Mesenchymal stem cell (in vitro differentiated cells and primary cell): ENCODE results near the gene EID1.
"Not testable (repeated sequence)": the region's sequence is repeated elsewhere in the genome, so short reads cannot be mapped to it uniquely, and the experiment has no call there.

Experiments used
- DNase-seq: peaks from one replicate; pipeline ENCODE4 v3.0.0-alpha.2; 2013
- H2AFZ ChIP-seq: one replicate; pipeline ENCODE4 v1.6.1; 2013; ENCODE audit warnings: low read depth, mild to moderate bottlenecking, control low read depth, inconsistent platforms, low read length, moderate library complexity
- H2AK5ac ChIP-seq: 2 replicates; pipeline ENCODE4 v1.6.1; 2013; ENCODE audit warnings: low read length, moderate library complexity, mild to moderate bottlenecking, inconsistent platforms; ENCODE audit not compliant: severe bottlenecking
- H2BK120ac ChIP-seq: one replicate; pipeline ENCODE4 v1.6.1; 2013; ENCODE audit warnings: low read depth, mild to moderate bottlenecking, inconsistent platforms, low read length, moderate library complexity
- H2BK12ac ChIP-seq, 2 experiments: one replicate each; pipeline ENCODE4 v1.6.1; 2013; ENCODE audit warnings: inconsistent platforms in 2 of 2, low read length in 2 of 2, mild to moderate bottlenecking in 2 of 2, moderate library complexity in 2 of 2, control low read depth in 1 of 2
- H2BK15ac ChIP-seq: one replicate; pipeline ENCODE4 v1.6.1; 2013; ENCODE audit warnings: mild to moderate bottlenecking, low read depth, inconsistent platforms; ENCODE audit not compliant: poor library complexity, severe bottlenecking
- H2BK5ac ChIP-seq: 2 replicates; pipeline ENCODE4 v1.6.1; 2013; ENCODE audit warnings: low read depth, mild to moderate bottlenecking, low read length, control low read depth, inconsistent platforms; ENCODE audit not compliant: poor library complexity, severe bottlenecking
- H3K14ac ChIP-seq, 2 experiments: one replicate each; pipeline ENCODE4 v1.6.1; 2013; ENCODE audit warnings: inconsistent platforms in 2 of 2, low read length in 2 of 2, control low read depth in 1 of 2, mild to moderate bottlenecking in 1 of 2, moderate library complexity in 1 of 2
- H3K18ac ChIP-seq, 2 experiments: one replicate each; pipeline ENCODE4 v1.6.1; 2013; ENCODE audit warnings: inconsistent platforms in 2 of 2, low read length in 2 of 2, control low read depth in 1 of 2, low read depth in 1 of 2, mild to moderate bottlenecking in 1 of 2
- H3K23ac ChIP-seq, 2 experiments: one replicate each; pipeline ENCODE4 v1.6.1; 2013; ENCODE audit warnings: inconsistent platforms in 2 of 2, low read length in 2 of 2, mild to moderate bottlenecking in 2 of 2, moderate library complexity in 2 of 2, control low read depth in 1 of 2
- H3K27ac ChIP-seq: 2 replicates; pipeline ENCODE4 v1.5.1; 2013; ENCODE audit warnings: mild to moderate bottlenecking, moderate library complexity, low read length, control low read depth, inconsistent platforms; ENCODE audit not compliant: poor library complexity, severe bottlenecking
- H3K27me3 ChIP-seq, 2 experiments: 2 replicates each; pipeline versions ENCODE4 v1.6.1 to v1.7.0; 2013; ENCODE audit warnings: low read length in 2 of 2, mild to moderate bottlenecking in 2 of 2, moderate library complexity in 2 of 2, control low read depth in 1 of 2, inconsistent platforms in 1 of 2; ENCODE audit not compliant: control insufficient read depth in 1 of 2, insufficient read depth in 1 of 2
- H3K36me3 ChIP-seq, 2 experiments: 2 replicates each; pipeline versions ENCODE4 v1.6.1 to v1.7.0; 2013; ENCODE audit warnings: low read length in 2 of 2, control low read depth in 1 of 2, inconsistent platforms in 1 of 2, low read depth in 1 of 2, mild to moderate bottlenecking in 1 of 2; ENCODE audit not compliant: insufficient read depth in 2 of 2, control insufficient read depth in 1 of 2
- H3K4ac ChIP-seq, 2 experiments: one replicate each; pipeline ENCODE4 v1.6.1; 2013; ENCODE audit warnings: inconsistent platforms in 2 of 2, low read length in 2 of 2, mild to moderate bottlenecking in 2 of 2, moderate library complexity in 2 of 2, control low read depth in 1 of 2, low read depth in 1 of 2
- H3K4me1 ChIP-seq: 2 replicates; pipeline ENCODE4 v1.6.1; 2013; ENCODE audit warnings: low read depth, low read length, control low read depth; ENCODE audit not compliant: control insufficient read depth, insufficient read depth
- H3K4me2 ChIP-seq: 2 replicates; pipeline ENCODE4 v1.6.1; 2013; ENCODE audit warnings: low read length, mild to moderate bottlenecking, inconsistent platforms; ENCODE audit not compliant: poor library complexity, severe bottlenecking
- H3K4me3 ChIP-seq, 2 experiments: 2 replicates each; pipeline versions ENCODE4 v1.5.1 to v1.7.0; 2013; ENCODE audit warnings: low read length in 2 of 2, mild to moderate bottlenecking in 2 of 2, control low read depth in 1 of 2, low read depth in 1 of 2; ENCODE audit not compliant: insufficient read depth in 1 of 2
- H3K79me1 ChIP-seq: replicated peaks from 2 replicates; pipeline ENCODE4 v1.6.1; 2013; ENCODE audit warnings: mild to moderate bottlenecking, control low read depth, low read length, inconsistent platforms; ENCODE audit not compliant: poor library complexity, severe bottlenecking
- H3K9ac ChIP-seq: 2 replicates; pipeline ENCODE4 v1.7.0; 2013; ENCODE audit warnings: mild to moderate bottlenecking, low read length, moderate library complexity
- H3K9me3 ChIP-seq: 2 replicates; pipeline ENCODE4 v1.7.0; 2013; ENCODE audit warnings: mild to moderate bottlenecking, low read length; ENCODE audit not compliant: control insufficient read depth
- H4K8ac ChIP-seq: one replicate; pipeline ENCODE4 v1.6.1; 2013; ENCODE audit warnings: inconsistent platforms, mild to moderate bottlenecking, low read length, moderate library complexity
- H4K91ac ChIP-seq: one replicate; pipeline ENCODE4 v1.6.1; 2013; ENCODE audit warnings: mild to moderate bottlenecking, low read length, inconsistent platforms
- WGBS: methylation state at CpG from one replicate; pipeline ENCODE4 v1.1.7; 2013; ENCODE audit warnings: mixed read lengths; 5-methylcytosine and 5-hydroxymethylcytosine counted together

The EID1 gene

DNA sequence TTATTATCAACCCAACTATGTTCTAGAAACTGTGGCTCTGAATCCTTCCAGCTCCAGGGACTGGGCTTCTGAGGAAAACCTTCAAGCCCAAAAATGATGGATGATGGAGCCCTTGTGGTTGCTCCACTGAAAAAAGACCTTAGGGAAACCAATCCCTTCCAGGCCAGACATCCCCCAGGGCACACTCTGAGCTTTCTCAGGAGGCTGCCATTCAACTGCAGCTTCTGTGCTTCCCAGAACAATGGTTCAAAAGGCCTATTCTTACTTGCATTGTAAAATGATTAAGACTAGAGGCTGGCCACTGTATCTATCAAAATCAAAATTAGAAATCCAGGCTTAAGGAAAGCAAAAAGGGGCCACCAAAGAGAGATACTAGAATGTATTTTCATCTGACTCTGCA is 27.3 kb downstream of the EID1 start:
- H3K9me3 ChIP-seq = no peaks in the 10 kb centered on the region
- H3K4me3 ChIP-seq = no peak overlapping the region
- H2BK12ac ChIP-seq = no peak overlapping the region
- H2AFZ ChIP-seq = no peak overlapping the region
- no peaks in the 10 kb centered on the region for H3K4me1 ChIP-seq
- no peak overlapping the region for H3K4ac ChIP-seq
- no peak overlapping the region for H3K23ac ChIP-seq
- no peak overlapping the region for H3K9ac ChIP-seq
- no peak overlapping the region for H3K4me2 ChIP-seq
- no peak overlapping the region for H2BK5ac ChIP-seq
- no peak overlapping the region for H3K14ac ChIP-seq
- no peak overlapping the region for H2BK120ac ChIP-seq
- no peaks in the 10 kb centered on the region for H3K79me1 ChIP-seq
- no peak overlapping the region for H2AK5ac ChIP-seq
- no peaks in the 10 kb centered on the region for H3K27me3 ChIP-seq
- no peak for DNase-seq
- H4K91ac ChIP-seq = no peak overlapping the region
- no peak overlapping the region for H3K18ac ChIP-seq
- H3K27ac ChIP-seq = no peak overlapping the region
- H4K8ac ChIP-seq = no peak overlapping the region
- no peak overlapping the region for H2BK15ac ChIP-seq
- no peaks in the 10 kb centered on the region for H3K36me3 ChIP-seq

DNA sequence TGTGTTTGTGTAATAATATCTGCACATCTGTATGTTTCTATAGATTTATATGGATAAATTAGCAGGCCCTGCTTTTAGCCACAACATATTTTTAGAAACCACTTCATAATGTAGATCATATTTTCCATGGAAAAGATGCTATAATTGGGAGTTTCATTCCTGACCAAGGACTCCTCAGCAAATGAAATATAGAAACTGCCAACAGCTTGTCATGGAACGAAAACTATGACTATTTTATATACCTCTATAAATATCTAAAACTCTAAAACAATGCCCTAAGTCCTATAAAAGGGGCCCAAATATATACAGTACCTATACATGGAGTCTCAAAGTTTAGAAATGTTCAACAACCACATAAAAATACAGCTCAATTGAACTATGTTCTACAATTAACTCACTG is 27.9 kb downstream of the EID1 start:
- Histone ChIP-seq H2AFZ (no peak overlapping the region), H2AK5ac (no peak overlapping the region), H3K4me2 (no peak overlapping the region), H3K4me3 (no peak overlapping the region), H3K27ac (no peak overlapping the region), H2BK5ac (no peak overlapping the region), H2BK12ac (no peak overlapping the region), H3K9me3 (no peaks in the 10 kb centered on the region), H3K9ac (no peak overlapping the region), H3K23ac (no peak overlapping the region), H3K18ac (no peak overlapping the region), H3K4ac (no peak overlapping the region), H4K91ac (no peak overlapping the region), H4K8ac (no peak overlapping the region), H3K14ac (no peak overlapping the region), H3K27me3 (no peaks in the 10 kb centered on the region), H3K79me1 (no peaks in the 10 kb centered on the region), H2BK15ac (no peak overlapping the region), H3K4me1 (no peaks in the 10 kb centered on the region), H3K36me3 (no peaks in the 10 kb centered on the region), H2BK120ac (no peak overlapping the region)
- 92% methylated on average over 1 of the region's 1 CpG for WGBS
- no peak for DNase-seq

GRCh38 chr15:48909313-48909712 is 31.4 kb downstream of the EID1 start:
- not testable (repeated sequence) for H3K4me1 ChIP-seq, H2AK5ac ChIP-seq, H3K4ac ChIP-seq, H3K9me3 ChIP-seq, DNase-seq, H2AFZ ChIP-seq, H3K27ac ChIP-seq, H3K18ac ChIP-seq, H2BK120ac ChIP-seq, H4K8ac ChIP-seq, H3K4me2 ChIP-seq, H2BK15ac ChIP-seq, H4K91ac ChIP-seq, H3K36me3 ChIP-seq, H2BK12ac ChIP-seq, H3K4me3 ChIP-seq, H3K79me1 ChIP-seq, H2BK5ac ChIP-seq, H3K27me3 ChIP-seq, H3K23ac ChIP-seq, H3K14ac ChIP-seq, H3K9ac ChIP-seq
- WGBS = 94% methylated on average over 2 of the region's 2 CpGs

- H3K36me3 ChIP-seq, H2BK120ac ChIP-seq, H3K27ac ChIP-seq, H3K4me1 ChIP-seq, H3K27me3 ChIP-seq, H3K18ac ChIP-seq, H3K9ac ChIP-seq, H3K79me1 ChIP-seq, H2BK15ac ChIP-seq, H2BK5ac ChIP-seq, H3K4ac ChIP-seq, H3K4me3 ChIP-seq, H3K4me2 ChIP-seq, H4K8ac ChIP-seq, H3K14ac ChIP-seq, H2BK12ac ChIP-seq, DNase-seq, H3K23ac ChIP-seq, H3K9me3 ChIP-seq, H2AFZ ChIP-seq, H2AK5ac ChIP-seq, H4K91ac ChIP-seq: not testable (repeated sequence)
- 88% methylated on average over 2 of the region's 2 CpGs for WGBS
These were observed 32.6 kb downstream of the EID1 start for GRCh38 chr15:48910554-48910953.
